Small intestine (tissue), 7 donors: Measurements from ENCODE around the gene TMEM14A. TPM values are rescaled to one million over a fixed set of nuclear protein-coding genes. Genes with fewer than 3 reads are reported as not detected.

Experiments
- DNase-seq, 2 donors: peaks; one replicate each; pipeline versions ENCODE4 v3.0.0 to v3.0.0-alpha.2; 2013
- FAIRE-seq: peaks from 2 replicates; lab custom pipeline; 2012; peaks lifted over from hg19 to GRCh38; lab: Jason Lieb, UNC
- H3K27ac ChIP-seq, 3 donors: one replicate each; pipeline ENCODE4 v1.5.1; 2013; ENCODE audit warnings: low read length in 2 of 3, mild to moderate bottlenecking in 2 of 3, control low read depth in 1 of 3, inconsistent platforms in 1 of 3, low read depth in 1 of 3, moderate library complexity in 1 of 3
- H3K27me3 ChIP-seq, 3 donors: one replicate each; pipeline ENCODE4 v1.6.1; 2013; ENCODE audit warnings: low read length in 3 of 3, inconsistent platforms in 1 of 3; ENCODE audit not compliant: control insufficient read depth in 3 of 3, insufficient read depth in 3 of 3
- H3K36me3 ChIP-seq, 3 donors: one replicate each; pipeline ENCODE4 v1.6.1; 2013; ENCODE audit warnings: low read length in 3 of 3, inconsistent platforms in 1 of 3, low read depth in 1 of 3, mild to moderate bottlenecking in 1 of 3, moderate library complexity in 1 of 3; ENCODE audit not compliant: control insufficient read depth in 3 of 3, insufficient read depth in 2 of 3
- H3K4me1 ChIP-seq, 3 donors: one replicate each; pipeline ENCODE4 v1.6.1; 2013; ENCODE audit warnings: low read length in 2 of 3, inconsistent platforms in 1 of 3, low read depth in 1 of 3, mild to moderate bottlenecking in 1 of 3, moderate library complexity in 1 of 3; ENCODE audit not compliant: control insufficient read depth in 3 of 3, insufficient read depth in 2 of 3
- H3K4me3 ChIP-seq, 3 donors: one replicate each; pipeline ENCODE4 v1.5.1; 2013; ENCODE audit warnings: low read length in 3 of 3, control low read depth in 1 of 3, inconsistent platforms in 1 of 3, low read depth in 1 of 3, mild to moderate bottlenecking in 1 of 3, moderate library complexity in 1 of 3
- H3K9me3 ChIP-seq, 2 donors: one replicate each; pipeline ENCODE4 v1.6.1; 2013; ENCODE audit warnings: low read depth in 1 of 2, low read length in 1 of 2; ENCODE audit not compliant: control insufficient read depth in 2 of 2, insufficient read depth in 1 of 2
- WGBS, 3 donors: extraction: QIAGEN DNeasy Blood & Tissue Kit; methylation state at CpG; one replicate each; pipeline ENCODE4 v1.1.7; 2013; 5-methylcytosine and 5-hydroxymethylcytosine counted together
- polyA plus RNA-seq, 4 donors: library from polyadenylated mRNA; stranded (reverse) in 3 of 4; unstranded in 1 of 4; fragments of 200-250 nt in 3 of 4; fragments of 120-200 nt in 1 of 4; gene quantifications; one replicate each; pipeline versions ENCODE4 v1.2.1 to v1.2.3, GENCODE V29; 2013
- donor health status: healthy with polysubstance abuse.
- donor health status: control.
- donor health status: control.
- donor health status: Bipolar disorder and iron deficiency.
- donor health status: healthy.

Gene TMEM14A
- polyA plus RNA-seq, 4 donors, result 26.7 to 52.2 (median 36.7) TPM

DNA sequence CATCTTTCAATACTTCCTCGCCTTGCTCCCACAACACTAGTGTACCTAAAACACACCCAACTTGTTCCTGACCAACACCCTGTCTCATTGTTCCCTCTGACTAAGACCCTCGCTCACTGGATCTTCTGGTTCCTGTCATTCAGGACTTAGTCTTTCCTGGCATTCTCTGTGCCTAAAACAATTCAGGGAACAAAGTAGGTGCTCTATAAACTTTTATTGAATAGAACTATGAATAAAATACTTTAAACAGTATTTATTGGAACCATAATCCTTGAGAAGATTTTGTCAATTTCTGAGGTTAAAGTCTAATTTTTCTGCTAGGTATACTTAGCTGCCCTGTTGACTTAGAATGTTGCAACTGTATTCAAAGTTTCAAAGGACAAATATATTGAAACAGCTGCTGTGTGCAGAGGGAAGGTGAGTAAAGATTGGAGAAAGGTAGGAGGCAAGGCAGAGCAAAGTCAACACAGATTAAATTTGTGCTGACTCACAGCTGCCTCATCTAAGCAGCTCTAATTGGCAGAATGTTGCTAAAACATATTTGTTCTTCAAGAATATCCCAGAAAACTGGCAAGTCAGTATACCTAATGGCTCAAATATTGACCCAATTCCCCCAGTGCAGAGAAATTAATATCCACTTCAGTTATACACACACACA lies 54.8 kb downstream of the TMEM14A start:
- peak overlapping the region; percentile 72 to 90 (median 82) for H3K27ac ChIP-seq
- DNase-seq (peak; percentile 90 to 97), FAIRE-seq (no peak)
- H3K27me3 ChIP-seq, result no peaks in the 10 kb centered on the region
- no peak overlapping the region for H3K4me3 ChIP-seq
- H3K4me1 ChIP-seq, result peaks cover 0 to 37% (median 2%) of the 10 kb centered on the region in 3 donors
- no peaks in the 10 kb centered on the region for H3K9me3 ChIP-seq
- H3K36me3 ChIP-seq, result no peaks in the 10 kb centered on the region
- 21 to 51% (median 48%) methylated on average over 2 of the region's 2 CpGs for WGBS, 3 donors

DNA sequence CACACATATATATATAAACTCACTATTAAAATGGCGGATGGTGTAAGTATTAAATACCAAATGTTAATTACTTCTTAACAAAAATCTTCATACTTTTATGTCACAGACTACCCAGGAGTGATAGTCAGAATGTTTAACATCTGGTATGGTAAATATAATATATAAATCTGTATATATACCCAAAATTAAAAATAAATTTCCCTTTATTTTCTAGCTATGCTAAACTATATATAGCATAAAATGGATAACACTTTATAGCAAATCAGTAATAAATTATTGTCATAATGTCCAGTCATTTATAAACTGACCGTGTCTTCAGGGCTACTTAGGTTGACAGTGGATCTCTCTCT lies 55.3 kb downstream of the TMEM14A start:
- H3K9me3 ChIP-seq, result no peaks in the 10 kb centered on the region
- WGBS, 3 donors, result 37 to 52% (median 46%) methylated on average over 2 of the region's 2 CpGs
- no peaks in the 10 kb centered on the region for H3K27me3 ChIP-seq
- peak overlapping the region in 2 of 3 donors; percentile 40 to 56 for H3K27ac ChIP-seq
- H3K36me3 ChIP-seq, result no peaks in the 10 kb centered on the region
- H3K4me1 ChIP-seq, result peaks cover 0 to 37% (median 2%) of the 10 kb centered on the region in 3 donors
- FAIRE-seq, result no peak
- no peak overlapping the region for H3K4me3 ChIP-seq
- no peak for DNase-seq

DNA sequence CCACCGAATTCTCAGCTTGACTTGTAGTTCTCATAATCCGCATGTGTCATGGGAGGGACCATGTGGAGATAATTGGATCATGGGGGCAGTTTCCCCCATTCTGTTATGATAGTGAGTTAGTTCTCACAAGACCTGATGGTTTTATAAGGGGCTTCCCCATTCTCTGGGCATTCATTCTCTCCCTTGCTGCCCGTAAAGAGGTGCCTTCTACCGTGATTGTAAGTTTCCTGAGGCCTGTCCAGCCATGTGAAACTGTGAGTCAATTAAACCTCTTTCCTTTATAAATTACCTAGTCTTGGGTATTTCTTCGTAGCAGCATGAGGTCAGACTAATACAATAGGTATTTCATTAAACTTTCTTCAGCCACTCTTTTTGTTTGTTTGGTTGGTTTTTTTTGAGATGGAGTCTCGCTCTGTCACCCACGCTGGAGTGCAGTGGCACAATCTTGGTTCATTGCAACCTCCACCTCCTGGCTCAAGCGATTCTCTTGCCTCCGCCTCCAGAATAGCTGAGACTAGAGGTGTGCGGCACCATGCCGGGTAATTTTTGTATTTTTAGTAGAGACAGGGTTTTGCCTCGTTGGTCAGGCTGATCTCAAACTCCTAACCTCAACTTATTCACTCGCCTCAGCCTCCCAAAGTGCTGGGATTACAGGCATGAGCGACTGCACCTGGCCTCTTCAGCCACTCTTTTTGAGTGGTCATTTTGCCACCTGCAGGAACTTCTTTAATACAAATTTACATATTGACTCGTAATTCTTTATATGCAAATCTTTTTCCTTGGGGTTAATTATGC lies 56.0 kb downstream of the TMEM14A start:
- no peaks in the 10 kb centered on the region for H3K9me3 ChIP-seq
- FAIRE-seq, result no peak
- DNase-seq, result no peak
- WGBS, 3 donors, result 88 to 90% (median 89%) methylated on average over 15 of the region's 15 CpGs
- peaks cover 0 to 37% (median 2%) of the 10 kb centered on the region in 3 donors for H3K4me1 ChIP-seq
- H3K27ac ChIP-seq, result peak overlapping the region in 2 of 3 donors; percentile 40 to 56
- no peak overlapping the region for H3K4me3 ChIP-seq
- no peaks in the 10 kb centered on the region for H3K36me3 ChIP-seq
- H3K27me3 ChIP-seq, result no peaks in the 10 kb centered on the region

DNA sequence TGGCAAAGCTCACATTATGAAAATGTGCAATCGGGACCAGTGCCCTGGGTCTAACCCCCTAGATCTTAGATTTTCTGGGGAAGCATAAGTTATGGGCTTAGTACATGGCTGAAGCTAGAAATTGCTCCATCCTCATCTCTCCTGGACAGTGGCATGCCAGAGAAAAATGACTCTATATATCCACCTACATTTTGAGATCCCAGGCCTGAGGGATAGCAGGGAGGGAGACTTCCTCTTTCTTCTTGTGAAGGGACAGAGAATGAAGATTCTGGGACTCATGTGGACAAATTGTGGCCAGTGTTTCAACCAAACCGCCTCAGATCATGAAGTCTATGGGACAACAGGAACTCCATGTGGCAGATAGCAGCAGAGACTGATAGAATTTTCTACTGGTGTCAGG lies 57.0 kb downstream of the TMEM14A start:
- 92 to 98% (median 92%) methylated on average over 2 of the region's 2 CpGs for WGBS, 3 donors
- DNase-seq (no peak), FAIRE-seq (no peak)
- H3K27ac ChIP-seq, result no peak overlapping the region
- H3K4me3 ChIP-seq, result no peak overlapping the region
- no peaks in the 10 kb centered on the region for H3K36me3 ChIP-seq
- H3K9me3 ChIP-seq, result no peaks in the 10 kb centered on the region
- H3K27me3 ChIP-seq, result no peaks in the 10 kb centered on the region
- H3K4me1 ChIP-seq, result peaks cover 0 to 37% (median 2%) of the 10 kb centered on the region in 3 donors

DNA sequence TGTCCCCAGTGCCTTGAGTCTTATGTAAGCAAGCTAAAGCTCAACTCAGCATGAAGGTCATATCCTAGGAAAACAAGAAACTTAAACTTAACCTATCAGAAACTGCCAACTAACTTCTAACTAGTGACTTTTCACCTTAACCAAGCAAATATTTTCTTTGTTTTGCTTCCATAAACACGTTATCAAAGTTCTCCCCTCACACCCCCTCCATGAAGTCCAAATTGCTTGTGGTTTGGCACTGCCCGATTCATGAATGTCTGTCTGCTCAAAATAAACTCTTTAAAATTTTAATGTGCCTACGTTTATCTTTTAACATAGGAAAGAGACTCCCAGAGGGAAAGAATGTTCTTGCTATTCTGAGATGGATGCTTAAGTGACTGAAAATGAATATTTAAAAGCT lies 57.5 kb downstream of the TMEM14A start:
- FAIRE-seq (no peak), DNase-seq (no peak)
- Histone ChIP-seq H3K27me3 (no peaks in the 10 kb centered on the region), H3K27ac (no peak overlapping the region), H3K4me1 (peaks cover 0 to 37% (median 2%) of the 10 kb centered on the region in 3 donors), H3K36me3 (no peaks in the 10 kb centered on the region), H3K9me3 (no peaks in the 10 kb centered on the region), H3K4me3 (no peak overlapping the region)
- 64 to 77% (median 65%) methylated on average over 3 of the region's 3 CpGs for WGBS, 3 donors

DNA sequence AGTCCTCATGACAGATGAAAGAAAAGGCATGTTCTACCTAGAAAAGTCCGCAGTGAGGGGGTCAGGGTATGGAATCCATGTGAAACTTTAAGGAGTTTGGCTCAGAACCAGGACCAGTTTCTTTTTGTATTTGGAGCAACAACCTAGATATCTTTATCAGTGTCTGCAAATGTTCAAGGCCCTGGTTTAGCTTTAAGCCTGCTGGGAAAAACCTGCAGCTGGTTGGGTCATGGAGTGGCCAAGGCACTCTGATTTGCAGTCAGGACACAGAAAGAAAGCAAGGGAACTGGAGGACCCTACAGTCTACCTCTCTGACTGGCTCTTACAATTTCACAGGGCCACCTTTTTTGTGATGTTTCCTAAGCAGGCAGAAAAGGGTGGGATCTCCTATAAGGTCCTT lies 58.7 kb downstream of the TMEM14A start:
- DNase-seq (no peak), FAIRE-seq (no peak)
- Histone ChIP-seq H3K9me3 (no peaks in the 10 kb centered on the region), H3K27me3 (no peaks in the 10 kb centered on the region), H3K4me1 (peaks cover 0 to 33% (median 2%) of the 10 kb centered on the region in 3 donors), H3K36me3 (no peaks in the 10 kb centered on the region), H3K4me3 (no peak overlapping the region), H3K27ac (no peak overlapping the region)
- WGBS, 3 donors, result 58 to 80% (median 65%) methylated on average over 1 of the region's 1 CpG

DNA sequence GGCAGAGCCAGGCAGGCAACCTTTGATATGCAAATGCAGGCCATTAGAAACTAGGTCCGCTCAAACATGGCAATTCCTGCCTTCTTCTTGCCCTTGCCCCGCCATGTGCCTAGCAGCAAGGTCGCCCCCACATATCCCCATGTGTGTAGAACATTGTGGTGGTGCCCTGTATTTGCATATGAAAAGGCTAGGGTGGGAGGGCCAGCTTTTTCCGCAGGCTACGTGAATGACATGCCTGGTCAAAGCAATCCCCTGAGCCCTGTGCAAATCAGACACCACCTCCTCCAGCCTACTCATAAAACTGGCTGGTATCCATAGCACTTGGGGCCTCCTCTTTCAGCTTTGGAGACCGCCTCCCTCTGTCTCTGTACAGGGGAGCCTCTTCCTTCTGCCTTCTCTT lies 60.8 kb downstream of the TMEM14A start:
- H3K27me3 ChIP-seq, result no peaks in the 10 kb centered on the region
- FAIRE-seq (no peak), DNase-seq (no peak)
- 72 to 89% (median 79%) methylated on average over 5 to 6 of the region's 6 CpGs for WGBS, 3 donors
- no peak overlapping the region for H3K4me3 ChIP-seq
- H3K36me3 ChIP-seq, result no peaks in the 10 kb centered on the region
- H3K4me1 ChIP-seq, result peaks cover 0 to 28% (median 3%) of the 10 kb centered on the region in 3 donors
- no peak overlapping the region for H3K27ac ChIP-seq
- H3K9me3 ChIP-seq, result no peaks in the 10 kb centered on the region

DNA sequence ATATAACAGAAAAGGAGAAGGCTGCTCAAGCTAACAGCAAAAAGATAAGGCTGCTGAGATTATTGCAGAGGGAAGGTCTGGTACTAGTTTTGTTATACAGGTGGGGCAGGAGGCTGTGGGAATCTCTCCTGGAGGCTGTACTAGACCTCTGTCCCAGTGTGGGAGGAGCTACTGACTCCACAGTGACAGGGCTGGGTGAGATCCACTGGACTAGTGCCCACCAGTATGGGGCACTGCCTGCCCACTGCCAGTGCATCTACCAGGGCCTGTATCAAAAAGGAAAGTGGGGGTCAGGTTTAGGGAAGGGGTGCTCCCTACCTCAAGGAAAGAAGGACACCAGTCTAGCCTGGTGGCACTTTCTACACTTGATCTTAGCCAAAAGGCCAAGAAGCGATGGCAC lies 62.3 kb downstream of the TMEM14A start:
- no peak overlapping the region for H3K27ac ChIP-seq
- no peak overlapping the region for H3K4me3 ChIP-seq
- no peaks in the 10 kb centered on the region for H3K27me3 ChIP-seq
- no peaks in the 10 kb centered on the region for H3K36me3 ChIP-seq
- FAIRE-seq (no peak), DNase-seq (no peak)
- peaks cover 0 to 22% (median 3%) of the 10 kb centered on the region in 3 donors for H3K4me1 ChIP-seq
- 93 to 100% (median 94%) methylated on average over 1 of the region's 1 CpG for WGBS, 3 donors
- H3K9me3 ChIP-seq, result no peaks in the 10 kb centered on the region
